ENCODE results near the gene RHBDD1.

GRCh38 chr2:226909126-226909525 lies 73.3 kb downstream of the RHBDD1 start:
- TF ChIP-seq CTCF (IDR thresholded peaks at IDR 0.05; ENCODE audit: insufficient read depth, low read length, poor library complexity, severe bottlenecking) (no peak), EZH2phosphoT487 (conservative IDR thresholded peaks at IDR 0.05; ENCODE audit: low read length) (no peak)

All from SU-DHL-6 (cell line).